WTC11 (cell line): Measurements from ENCODE around the gene GPR63. TPM values are rescaled to one million over a fixed set of nuclear protein-coding genes. Genes with fewer than 3 reads are reported as not detected.

Experiments
- ATAC-seq: fragments of 200-7000 bp; cut with Tn5 transposase; 2 replicates; pipeline ENCODE4 v1.10.0; 2021; ENCODE audit warnings: mild to moderate bottlenecking, moderate library complexity
- CTCF ChIA-PET: fragments of 300-600 bp; sonication (Branson Sonifier 250); formaldehyde crosslinking; loops from one replicate; lab custom pipeline; 2021; ENCODE audit warnings: antibody characterized with exemption; lab: Charles Lee
- POLR2A ChIA-PET: fragments of 350-600 bp; sonication (Branson Sonifier 250); formaldehyde crosslinking; loops from one replicate; lab custom pipeline; 2021; ENCODE audit warnings: antibody characterized with exemption; lab: Charles Lee
- DNase-seq: peaks from one replicate; pipeline ENCODE4 v3.0.0; 2021; ENCODE audit warnings: low spot score
- H3K27ac Mint-ChIP-seq: 2 replicates; pipeline ENCODE4 v1.8.0; 2021; ENCODE audit warnings: mixed read lengths
- H3K27me3 Mint-ChIP-seq: 2 replicates; pipeline ENCODE4 v1.8.0; 2021; ENCODE audit warnings: low read depth, mild to moderate bottlenecking, moderate library complexity, mixed read lengths
- H3K36me3 Mint-ChIP-seq: 2 replicates; pipeline ENCODE4 v1.8.0; 2021; ENCODE audit warnings: mixed read lengths
- H3K4me1 Mint-ChIP-seq: 2 replicates; pipeline ENCODE4 v1.8.0; 2022; ENCODE audit warnings: mixed read lengths
- H3K4me3 Mint-ChIP-seq: 2 replicates; pipeline ENCODE4 v1.8.0; 2021; ENCODE audit warnings: mild to moderate bottlenecking, moderate library complexity, mixed read lengths
- H3K9me3 Mint-ChIP-seq: 2 replicates; pipeline ENCODE4 v1.8.0; 2021; ENCODE audit warnings: mixed read lengths
- ATF1 ChIP-seq: sonication (generic); formaldehyde crosslinking; IDR thresholded peaks from 2 replicates; pipeline ENCODE4 v1.8.1; 2023; ENCODE audit warnings: mild to moderate bottlenecking, moderate library complexity, missing genetic modification reagents
- EMX1 ChIP-seq: fragments of 250-450 bp; sonication (Bioruptor Pico); IDR thresholded peaks from 2 replicates; pipeline ENCODE4 v1.8.0; 2021; ENCODE audit warnings: mild to moderate bottlenecking
- ESRRA ChIP-seq: sonication (generic); formaldehyde crosslinking; IDR thresholded peaks from 2 replicates; pipeline ENCODE4 v1.8.1; 2022; ENCODE audit warnings: mild to moderate bottlenecking, missing genetic modification reagents, borderline replicate concordance
- FOXK1 ChIP-seq: sonication (generic); formaldehyde crosslinking; IDR thresholded peaks from 2 replicates; pipeline ENCODE4 v1.8.0; 2022; ENCODE audit warnings: mild to moderate bottlenecking, moderate library complexity, missing genetic modification reagents
- GRHL2 ChIP-seq: fragments of 250-450 bp; sonication (Bioruptor Pico); IDR thresholded peaks from 2 replicates; pipeline ENCODE4 v1.8.0; 2022; ENCODE audit warnings: mild to moderate bottlenecking, moderate library complexity; ENCODE audit not compliant: insufficient replicate concordance, severe bottlenecking
- GTF2I ChIP-seq: fragments of 250-450 bp; sonication (Bioruptor Pico); conservative IDR thresholded peaks from 2 replicates; pipeline ENCODE4 v1.4.0; 2021; ENCODE audit warnings: mild to moderate bottlenecking
- IRF2 ChIP-seq: sonication (generic); formaldehyde crosslinking; IDR thresholded peaks from 2 replicates; pipeline ENCODE4 v1.8.0; 2022; ENCODE audit warnings: low read depth, missing genetic modification reagents, borderline replicate concordance
- NFATC4 ChIP-seq: fragments of 250-450 bp; sonication (Bioruptor Pico); IDR thresholded peaks from 2 replicates; pipeline ENCODE4 v1.9.0; 2021; ENCODE audit warnings: mild to moderate bottlenecking
- NR3C1 ChIP-seq: sonication (generic); formaldehyde crosslinking; conservative IDR thresholded peaks from 2 replicates; pipeline ENCODE4 v1.8.1; 2023; ENCODE audit warnings: low read depth, mild to moderate bottlenecking, missing genetic modification reagents
- PRRX2 ChIP-seq: fragments of 250-450 bp; sonication (Bioruptor Pico); IDR thresholded peaks from 2 replicates; pipeline ENCODE4 v1.8.0; 2021; ENCODE audit warnings: mild to moderate bottlenecking
- SMAD4 ChIP-seq: sonication (generic); formaldehyde crosslinking; IDR thresholded peaks from 2 replicates; pipeline ENCODE4 v1.8.0; 2022; ENCODE audit warnings: mild to moderate bottlenecking, missing genetic modification reagents
- TEAD4 ChIP-seq: sonication (generic); formaldehyde crosslinking; IDR thresholded peaks from 2 replicates; pipeline ENCODE4 v1.8.0; 2022; ENCODE audit warnings: mild to moderate bottlenecking, missing genetic modification reagents
- ZBTB21 ChIP-seq: sonication (generic); formaldehyde crosslinking; IDR thresholded peaks from 2 replicates; pipeline ENCODE4 v1.8.1; 2023; ENCODE audit warnings: mild to moderate bottlenecking, missing genetic modification reagents, borderline replicate concordance
- ZNF121 ChIP-seq: sonication (generic); formaldehyde crosslinking; IDR thresholded peaks from 2 replicates; pipeline ENCODE4 v1.8.0; 2023; ENCODE audit warnings: missing genetic modification reagents
- ZNF396 ChIP-seq: fragments of 250-450 bp; sonication (Bioruptor Pico); IDR thresholded peaks from 2 replicates; pipeline ENCODE4 v1.8.0; 2021; ENCODE audit warnings: mild to moderate bottlenecking, moderate library complexity, borderline replicate concordance
- ZNF671 ChIP-seq: fragments of 250-450 bp; sonication (Bioruptor Pico); IDR thresholded peaks from 2 replicates; pipeline ENCODE4 v1.8.0; 2021; ENCODE audit warnings: mild to moderate bottlenecking
- total RNA-seq: library from RNA; stranded (reverse); gene quantifications from 3 replicates; pipeline ENCODE4 v1.2.3, GENCODE V29; 2021
- TF ChIP-seq, protein P1 (sequence below): fragments of 250-450 bp; sonication (Bioruptor Pico); IDR thresholded peaks from 2 replicates; pipeline ENCODE4 v2.1.2; 2022; ENCODE audit warnings: mild to moderate bottlenecking, moderate library complexity
- TF ChIP-seq, protein P2 (sequence below): sonication (generic); formaldehyde crosslinking; IDR thresholded peaks from 2 replicates; pipeline ENCODE4 v1.8.0; 2023; ENCODE audit warnings: missing genetic modification reagents, mild to moderate bottlenecking, borderline replicate concordance
- TF ChIP-seq, protein P3 (sequence below): sonication (generic); formaldehyde crosslinking; IDR thresholded peaks from 2 replicates; pipeline ENCODE4 v1.8.1; 2023; ENCODE audit warnings: mild to moderate bottlenecking, missing genetic modification reagents
- TF ChIP-seq, protein P4 (sequence below): sonication (generic); formaldehyde crosslinking; IDR thresholded peaks from 2 replicates; pipeline ENCODE4 v1.8.1; 2023; ENCODE audit warnings: mild to moderate bottlenecking, missing genetic modification reagents, borderline replicate concordance

Gene GPR63
- total RNA-seq, 1 experiment from 2014 or later: 7.8 TPM

DNA sequence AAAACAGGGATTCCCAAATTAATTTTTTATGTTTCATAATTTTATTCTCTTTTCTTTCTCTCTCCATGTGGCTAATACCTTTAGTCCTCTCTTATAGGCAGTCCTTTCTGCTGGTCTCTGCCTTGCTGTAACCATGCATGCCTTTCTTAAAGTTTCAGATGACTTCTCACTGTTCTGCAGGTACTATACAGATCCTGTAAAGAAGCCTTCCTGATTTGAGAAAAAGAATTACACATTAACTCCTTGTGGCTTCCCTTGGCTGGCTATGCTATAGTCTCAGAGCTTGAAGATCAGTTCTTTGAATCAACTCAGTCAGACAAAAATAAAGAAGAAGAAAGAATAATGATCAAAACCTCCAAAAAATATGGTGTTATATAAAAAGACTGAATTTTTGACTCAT is 7.3 kb upstream of the GPR63 start (continued):
- TF ChIP-seq, protein P1, sequence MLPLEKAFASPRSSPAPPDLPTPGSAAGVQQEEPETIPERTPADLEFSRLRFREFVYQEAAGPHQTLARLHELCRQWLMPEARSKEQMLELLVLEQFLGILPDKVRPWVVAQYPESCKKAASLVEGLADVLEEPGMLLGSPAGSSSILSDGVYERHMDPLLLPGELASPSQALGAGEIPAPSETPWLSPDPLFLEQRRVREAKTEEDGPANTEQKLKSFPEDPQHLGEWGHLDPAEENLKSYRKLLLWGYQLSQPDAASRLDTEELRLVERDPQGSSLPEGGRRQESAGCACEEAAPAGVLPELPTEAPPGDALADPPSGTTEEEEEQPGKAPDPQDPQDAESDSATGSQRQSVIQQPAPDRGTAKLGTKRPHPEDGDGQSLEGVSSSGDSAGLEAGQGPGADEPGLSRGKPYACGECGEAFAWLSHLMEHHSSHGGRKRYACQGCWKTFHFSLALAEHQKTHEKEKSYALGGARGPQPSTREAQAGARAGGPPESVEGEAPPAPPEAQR: no peak
- TF ChIP-seq ZNF121 (no peak), EMX1 (CRISPR knock-in tag) (no peak), GTF2I (CRISPR knock-in tag) (no peak)

DNA sequence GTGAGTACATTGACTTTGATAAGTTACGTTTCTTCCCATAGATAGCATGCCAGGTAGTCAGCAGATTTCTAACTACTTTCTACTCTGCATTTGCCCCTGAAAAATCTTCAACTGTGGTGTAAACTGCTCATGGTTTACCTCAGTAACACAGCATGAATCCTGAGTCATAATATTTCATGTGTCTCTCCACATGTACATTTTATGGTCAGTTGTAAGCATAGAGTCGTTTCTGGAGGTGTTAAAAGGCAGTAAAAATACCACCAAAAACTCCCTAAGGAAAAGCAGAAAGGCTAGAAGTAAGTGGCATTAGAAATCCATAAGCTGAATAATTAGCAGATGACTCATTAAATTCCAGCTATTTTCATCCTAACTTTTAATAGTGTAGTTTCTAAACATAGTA is 4.1 kb upstream of the GPR63 start:
- H3K4me1 Mint-ChIP-seq: peaks cover 3% of the 10 kb centered on the region; the same call in 1 of the 2 replicates
- ChIA-PET CTCF (no interaction called here), POLR2A (no interaction called here)
- H3K27me3 Mint-ChIP-seq: peaks cover 21% of the 10 kb centered on the region
- ATAC-seq (no peak), DNase-seq (no peak)
- no peak overlapping the region for H3K27ac Mint-ChIP-seq
- no peaks in the 10 kb centered on the region for H3K9me3 Mint-ChIP-seq
- TF ChIP-seq ATF1 (no peak), PRRX2 (CRISPR knock-in tag) (no peak), SMAD4 (CRISPR knock-in tag) (no peak), ZNF121 (no peak), TEAD4 (no peak), ESRRA (CRISPR knock-in tag) (no peak), ZBTB21 (CRISPR knock-in tag) (no peak), NFATC4 (CRISPR knock-in tag) (no peak)
- TF ChIP-seq, protein P2, sequence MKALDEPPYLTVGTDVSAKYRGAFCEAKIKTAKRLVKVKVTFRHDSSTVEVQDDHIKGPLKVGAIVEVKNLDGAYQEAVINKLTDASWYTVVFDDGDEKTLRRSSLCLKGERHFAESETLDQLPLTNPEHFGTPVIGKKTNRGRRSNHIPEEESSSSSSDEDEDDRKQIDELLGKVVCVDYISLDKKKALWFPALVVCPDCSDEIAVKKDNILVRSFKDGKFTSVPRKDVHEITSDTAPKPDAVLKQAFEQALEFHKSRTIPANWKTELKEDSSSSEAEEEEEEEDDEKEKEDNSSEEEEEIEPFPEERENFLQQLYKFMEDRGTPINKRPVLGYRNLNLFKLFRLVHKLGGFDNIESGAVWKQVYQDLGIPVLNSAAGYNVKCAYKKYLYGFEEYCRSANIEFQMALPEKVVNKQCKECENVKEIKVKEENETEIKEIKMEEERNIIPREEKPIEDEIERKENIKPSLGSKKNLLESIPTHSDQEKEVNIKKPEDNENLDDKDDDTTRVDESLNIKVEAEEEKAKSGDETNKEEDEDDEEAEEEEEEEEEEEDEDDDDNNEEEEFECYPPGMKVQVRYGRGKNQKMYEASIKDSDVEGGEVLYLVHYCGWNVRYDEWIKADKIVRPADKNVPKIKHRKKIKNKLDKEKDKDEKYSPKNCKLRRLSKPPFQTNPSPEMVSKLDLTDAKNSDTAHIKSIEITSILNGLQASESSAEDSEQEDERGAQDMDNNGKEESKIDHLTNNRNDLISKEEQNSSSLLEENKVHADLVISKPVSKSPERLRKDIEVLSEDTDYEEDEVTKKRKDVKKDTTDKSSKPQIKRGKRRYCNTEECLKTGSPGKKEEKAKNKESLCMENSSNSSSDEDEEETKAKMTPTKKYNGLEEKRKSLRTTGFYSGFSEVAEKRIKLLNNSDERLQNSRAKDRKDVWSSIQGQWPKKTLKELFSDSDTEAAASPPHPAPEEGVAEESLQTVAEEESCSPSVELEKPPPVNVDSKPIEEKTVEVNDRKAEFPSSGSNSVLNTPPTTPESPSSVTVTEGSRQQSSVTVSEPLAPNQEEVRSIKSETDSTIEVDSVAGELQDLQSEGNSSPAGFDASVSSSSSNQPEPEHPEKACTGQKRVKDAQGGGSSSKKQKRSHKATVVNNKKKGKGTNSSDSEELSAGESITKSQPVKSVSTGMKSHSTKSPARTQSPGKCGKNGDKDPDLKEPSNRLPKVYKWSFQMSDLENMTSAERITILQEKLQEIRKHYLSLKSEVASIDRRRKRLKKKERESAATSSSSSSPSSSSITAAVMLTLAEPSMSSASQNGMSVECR (CRISPR knock-in tag): no peak
- TF ChIP-seq, protein P3, sequence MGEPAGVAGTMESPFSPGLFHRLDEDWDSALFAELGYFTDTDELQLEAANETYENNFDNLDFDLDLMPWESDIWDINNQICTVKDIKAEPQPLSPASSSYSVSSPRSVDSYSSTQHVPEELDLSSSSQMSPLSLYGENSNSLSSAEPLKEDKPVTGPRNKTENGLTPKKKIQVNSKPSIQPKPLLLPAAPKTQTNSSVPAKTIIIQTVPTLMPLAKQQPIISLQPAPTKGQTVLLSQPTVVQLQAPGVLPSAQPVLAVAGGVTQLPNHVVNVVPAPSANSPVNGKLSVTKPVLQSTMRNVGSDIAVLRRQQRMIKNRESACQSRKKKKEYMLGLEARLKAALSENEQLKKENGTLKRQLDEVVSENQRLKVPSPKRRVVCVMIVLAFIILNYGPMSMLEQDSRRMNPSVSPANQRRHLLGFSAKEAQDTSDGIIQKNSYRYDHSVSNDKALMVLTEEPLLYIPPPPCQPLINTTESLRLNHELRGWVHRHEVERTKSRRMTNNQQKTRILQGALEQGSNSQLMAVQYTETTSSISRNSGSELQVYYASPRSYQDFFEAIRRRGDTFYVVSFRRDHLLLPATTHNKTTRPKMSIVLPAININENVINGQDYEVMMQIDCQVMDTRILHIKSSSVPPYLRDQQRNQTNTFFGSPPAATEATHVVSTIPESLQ: no peak
- no peaks in the 10 kb centered on the region for H3K36me3 Mint-ChIP-seq
- no peak overlapping the region for H3K4me3 Mint-ChIP-seq

DNA sequence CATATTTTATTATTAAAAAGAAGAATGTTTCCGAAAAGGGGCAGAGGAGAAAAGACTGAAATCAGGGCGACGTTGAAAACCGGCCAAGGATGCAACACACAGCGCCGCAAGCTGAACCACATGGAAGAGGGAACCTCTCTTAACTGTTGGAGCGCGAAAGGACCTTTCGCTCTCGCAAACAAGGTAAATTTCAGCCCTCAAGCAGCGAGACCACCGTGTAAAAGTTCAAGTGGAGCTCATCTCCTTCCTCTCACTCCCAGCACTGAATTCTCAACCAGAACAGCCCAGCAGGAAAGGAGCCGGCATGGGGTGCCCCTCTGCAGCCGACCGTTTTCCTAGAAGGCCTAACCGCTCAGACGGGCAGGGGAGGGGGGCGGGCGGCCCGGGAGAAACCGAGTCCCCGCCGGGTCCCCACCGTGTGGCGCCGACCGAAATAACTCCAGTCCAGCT is 621 bp downstream of the GPR63 start:
- ATAC-seq (peak; percentile 12), DNase-seq (no peak)
- Mint-ChIP-seq H3K27ac (peak overlapping the region; percentile 97), H3K4me3 (peak overlapping the region; percentile 98), H3K9me3 (no peaks in the 10 kb centered on the region), H3K36me3 (0 out of 2 replicates have a peak, but pooled peaks cover 3% of the 10 kb centered on the region), H3K27me3 (peaks cover 21% of the 10 kb centered on the region), H3K4me1 (peaks cover 35% of the 10 kb centered on the region)
- CTCF ChIA-PET: interaction anchor here (0.7 to 1.6 kb wide), 3 partner anchors 34 to 1488 kb away, joined by 3 read pairs; no protein-coding TSS in a partner anchor
- POLR2A ChIA-PET: interaction anchor here (0.7 to 2.0 kb wide), 6 partner anchors 20 to 213 kb away, joined by 3 to 11 read pairs (median 3); partner anchors contain the start of genes KLHL32 and NDUFAF4
- TF ChIP-seq SMAD4 (CRISPR knock-in tag) (no peak), FOXK1 (CRISPR knock-in tag) (no peak), NR3C1 (CRISPR knock-in tag) (no peak), IRF2 (CRISPR knock-in tag) (no peak), GRHL2 (CRISPR knock-in tag) (no peak), ESRRA (CRISPR knock-in tag) (no peak), ZNF671 (CRISPR knock-in tag) (no peak), ZNF396 (CRISPR knock-in tag) (no peak)
- TF ChIP-seq, protein P4, sequence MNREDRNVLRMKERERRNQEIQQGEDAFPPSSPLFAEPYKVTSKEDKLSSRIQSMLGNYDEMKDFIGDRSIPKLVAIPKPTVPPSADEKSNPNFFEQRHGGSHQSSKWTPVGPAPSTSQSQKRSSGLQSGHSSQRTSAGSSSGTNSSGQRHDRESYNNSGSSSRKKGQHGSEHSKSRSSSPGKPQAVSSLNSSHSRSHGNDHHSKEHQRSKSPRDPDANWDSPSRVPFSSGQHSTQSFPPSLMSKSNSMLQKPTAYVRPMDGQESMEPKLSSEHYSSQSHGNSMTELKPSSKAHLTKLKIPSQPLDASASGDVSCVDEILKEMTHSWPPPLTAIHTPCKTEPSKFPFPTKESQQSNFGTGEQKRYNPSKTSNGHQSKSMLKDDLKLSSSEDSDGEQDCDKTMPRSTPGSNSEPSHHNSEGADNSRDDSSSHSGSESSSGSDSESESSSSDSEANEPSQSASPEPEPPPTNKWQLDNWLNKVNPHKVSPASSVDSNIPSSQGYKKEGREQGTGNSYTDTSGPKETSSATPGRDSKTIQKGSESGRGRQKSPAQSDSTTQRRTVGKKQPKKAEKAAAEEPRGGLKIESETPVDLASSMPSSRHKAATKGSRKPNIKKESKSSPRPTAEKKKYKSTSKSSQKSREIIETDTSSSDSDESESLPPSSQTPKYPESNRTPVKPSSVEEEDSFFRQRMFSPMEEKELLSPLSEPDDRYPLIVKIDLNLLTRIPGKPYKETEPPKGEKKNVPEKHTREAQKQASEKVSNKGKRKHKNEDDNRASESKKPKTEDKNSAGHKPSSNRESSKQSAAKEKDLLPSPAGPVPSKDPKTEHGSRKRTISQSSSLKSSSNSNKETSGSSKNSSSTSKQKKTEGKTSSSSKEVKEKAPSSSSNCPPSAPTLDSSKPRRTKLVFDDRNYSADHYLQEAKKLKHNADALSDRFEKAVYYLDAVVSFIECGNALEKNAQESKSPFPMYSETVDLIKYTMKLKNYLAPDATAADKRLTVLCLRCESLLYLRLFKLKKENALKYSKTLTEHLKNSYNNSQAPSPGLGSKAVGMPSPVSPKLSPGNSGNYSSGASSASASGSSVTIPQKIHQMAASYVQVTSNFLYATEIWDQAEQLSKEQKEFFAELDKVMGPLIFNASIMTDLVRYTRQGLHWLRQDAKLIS (CRISPR knock-in tag): no peak
- TF ChIP-seq, protein P1: no peak
